ENCODE data around the gene TMED1. TPM values are rescaled to one million over a fixed set of nuclear protein-coding genes. Genes with fewer than 3 reads are reported as not detected.

The TMED1 gene
- total and polyA plus RNA-seq, 9 of the 15 experiments (the other 6 are each of a cell fraction or from before 2014, with no cell fraction given) = 0.86 to 30.2 (median 23.5) TPM

GRCh38 chr19:10835754-10836478 lies at the start of gene TMED1 (continued):
- no peak for TF ChIP-seq MGA (IDR thresholded peaks at IDR 0.05)
- no peak for TF ChIP-seq MCM7 (IDR thresholded peaks at IDR 0.05)
- TF ChIP-seq GATAD2A (IDR thresholded peaks at IDR 0.05) = no peak
- TF ChIP-seq BCOR (IDR thresholded peaks at IDR 0.05) = no peak
- TF ChIP-seq MTA2 (IDR thresholded peaks at IDR 0.05; ENCODE audit: low read depth) = no peak
- TF ChIP-seq TSC22D4 (tag; IDR thresholded peaks at IDR 0.05) = no peak
- no peak for TF ChIP-seq MEF2A (IDR thresholded peaks at IDR 0.05; ENCODE audit: control insufficient read depth, low read depth, low read length)
- TF ChIP-seq CTCF (IDR thresholded peaks at IDR 0.05 in 2 of 3, conservative IDR thresholded peaks at IDR 0.05 in 1 of 3; ENCODE audit: insufficient read depth in 2 of 3, low read depth in 1 of 3, low read length in 3 of 3) = peak; percentile 9 to 22 (median 20); a peak in 1 of 6 replicates
- no peak for TF ChIP-seq HSF4 (CRISPR knock-in tag; IDR thresholded peaks at IDR 0.05; ENCODE audit: borderline replicate concordance)
- TF ChIP-seq CBFA2T2 (conservative IDR thresholded peaks at IDR 0.05) = no peak
- no peak for TF ChIP-seq THRA (IDR thresholded peaks at IDR 0.05)
- TF ChIP-seq NFXL1 (CRISPR knock-in tag; IDR thresholded peaks at IDR 0.05) = no peak
- TF ChIP-seq ZFP1 (CRISPR knock-in tag; IDR thresholded peaks at IDR 0.05) = no peak

Measured in K562 (cell line).